HUES64 (cell line): ENCODE measurements around the gene SH3RF3.

Source experiments
- H3K27ac ChIP-seq: 2 replicates; pipeline ENCODE4 v1.7.0; 2013; ENCODE audit warnings: low read depth, low read length, inconsistent platforms
- H3K27me3 ChIP-seq: 2 replicates; pipeline ENCODE4 v1.6.1; 2013; ENCODE audit warnings: mild to moderate bottlenecking, low read length; ENCODE audit not compliant: insufficient read depth
- H3K36me3 ChIP-seq: 2 replicates; pipeline ENCODE4 v1.6.1; 2013; ENCODE audit warnings: mild to moderate bottlenecking, low read length; ENCODE audit not compliant: insufficient read depth
- H3K4me1 ChIP-seq: 2 replicates; pipeline ENCODE4 v1.6.1; 2013; ENCODE audit warnings: mild to moderate bottlenecking, low read length, moderate library complexity; ENCODE audit not compliant: insufficient read depth
- H3K4me3 ChIP-seq: 2 replicates; pipeline ENCODE4 v1.5.1; 2013; ENCODE audit warnings: mild to moderate bottlenecking, low read length, moderate library complexity
- H3K9ac ChIP-seq: 2 replicates; pipeline ENCODE4 v1.6.1; 2013; ENCODE audit warnings: mild to moderate bottlenecking, low read depth, low read length
- H3K9me3 ChIP-seq: 2 replicates; pipeline ENCODE4 v1.6.1; 2013; ENCODE audit warnings: low read depth, low read length; ENCODE audit not compliant: insufficient read depth
- WGBS: fragments of 150-250, 120-280 bp; methylation state at CpG from one replicate; pipeline ENCODE4 v1.1.7; 2013; ENCODE audit warnings: missing lambda C conversion rate; 5-methylcytosine and 5-hydroxymethylcytosine counted together

SH3RF3 gene

GRCh38 chr2:109487871-109488655 is 359.1 kb downstream of the SH3RF3 start:
- Histone ChIP-seq H3K36me3 (no peaks in the 10 kb centered on the region), H3K27ac (no peak overlapping the region), H3K9ac (no peak overlapping the region), H3K4me1 (no peaks in the 10 kb centered on the region), H3K4me3 (no peak overlapping the region), H3K9me3 (no peaks in the 10 kb centered on the region), H3K27me3 (no peaks in the 10 kb centered on the region)
- WGBS, result 93% methylated on average over 14 of the region's 14 CpGs

DNA sequence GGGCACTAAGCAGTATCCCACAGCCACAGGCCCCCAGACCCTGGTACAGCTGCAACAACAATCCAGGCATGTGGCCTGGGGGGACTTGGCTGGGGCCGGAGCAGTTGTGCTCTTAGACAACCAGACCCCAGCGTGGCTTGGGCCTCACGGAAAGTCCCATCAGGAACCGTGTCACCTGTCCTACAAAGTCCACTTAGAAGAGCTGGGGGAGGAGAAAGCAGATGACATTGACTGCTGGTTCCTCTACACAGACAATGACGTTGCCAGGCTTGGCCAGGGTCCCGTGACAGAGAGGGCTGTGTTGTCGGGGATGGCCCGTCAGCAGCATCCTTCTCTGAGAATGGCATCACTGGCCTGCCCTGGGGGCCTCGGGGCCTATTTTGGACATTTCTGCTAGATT is 360.3 kb downstream of the SH3RF3 start:
- H3K36me3 ChIP-seq, result no peaks in the 10 kb centered on the region
- H3K9me3 ChIP-seq, result no peaks in the 10 kb centered on the region
- WGBS, result 95% methylated on average over 8 of the region's 9 CpGs
- no peaks in the 10 kb centered on the region for H3K4me1 ChIP-seq
- no peak overlapping the region for H3K27ac ChIP-seq
- no peaks in the 10 kb centered on the region for H3K27me3 ChIP-seq
- H3K9ac ChIP-seq, result no peak overlapping the region
- no peak overlapping the region for H3K4me3 ChIP-seq

DNA sequence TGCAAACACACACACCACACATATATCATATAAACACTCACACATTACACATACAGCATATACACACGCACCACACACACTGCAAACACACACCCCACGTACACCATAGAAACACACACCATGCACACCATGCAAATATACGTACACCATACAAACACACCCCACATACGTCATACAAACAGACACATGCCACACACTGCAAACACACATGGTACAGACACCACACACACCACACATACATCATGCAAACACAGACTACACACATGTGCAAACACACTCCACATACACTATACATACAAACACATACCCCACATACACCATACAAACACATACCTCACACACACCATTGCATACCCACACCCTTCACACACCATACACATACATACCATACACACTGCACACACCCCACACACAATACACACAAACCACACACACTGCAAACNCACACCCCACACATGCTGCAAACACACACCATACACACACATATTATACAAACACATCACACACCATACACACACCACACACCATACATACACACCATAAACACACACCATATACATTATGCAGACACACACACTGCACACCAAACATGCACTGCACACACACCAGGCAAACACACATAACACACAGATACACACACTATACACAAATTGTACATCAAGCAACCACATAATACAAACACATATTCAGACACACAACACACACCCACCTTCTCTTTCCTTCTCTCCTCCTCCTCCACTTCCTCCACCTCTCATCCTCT is 364.4 kb downstream of the SH3RF3 start:
- Histone ChIP-seq H3K9me3 (peaks cover 4% of the 10 kb centered on the region; the same call in 1 of the 2 replicates), H3K4me3 (no peak overlapping the region), H3K4me1 (no peaks in the 10 kb centered on the region), H3K27ac (no peak overlapping the region), H3K36me3 (no peaks in the 10 kb centered on the region), H3K27me3 (no peaks in the 10 kb centered on the region), H3K9ac (no peak overlapping the region)
- WGBS, result 94% methylated on average over 4 of the region's 4 CpGs

- peaks cover 4% of the 10 kb centered on the region; the same call in 1 of the 2 replicates for H3K9me3 ChIP-seq
- H3K4me1 ChIP-seq, result no peaks in the 10 kb centered on the region
- H3K27me3 ChIP-seq, result no peaks in the 10 kb centered on the region
- 86% methylated on average over 3 of the region's 3 CpGs for WGBS
- H3K27ac ChIP-seq, result no peak overlapping the region
- H3K4me3 ChIP-seq, result no peak overlapping the region
- no peaks in the 10 kb centered on the region for H3K36me3 ChIP-seq
- no peak overlapping the region for H3K9ac ChIP-seq
Observed at GRCh38 chr2:109494351-109494750, 365.3 kb downstream of the SH3RF3 start.

DNA sequence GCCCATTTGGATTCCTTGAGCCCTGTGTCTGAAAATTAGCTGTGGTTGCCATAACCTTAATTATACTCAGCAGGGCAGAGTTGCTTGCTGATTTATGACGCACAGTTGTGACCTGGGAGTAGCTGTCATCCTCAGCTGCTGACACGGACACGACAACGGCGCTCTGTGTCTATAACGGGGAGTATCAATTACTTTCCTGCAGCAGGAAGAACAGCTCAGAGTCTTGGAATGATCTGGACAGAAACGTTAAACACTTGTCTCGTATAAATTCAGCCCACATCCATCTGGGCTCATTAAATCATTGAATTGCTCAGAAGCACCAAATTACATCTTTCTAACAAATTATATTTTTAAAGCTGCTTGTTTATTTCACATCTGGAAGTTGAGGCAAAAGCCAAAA is 368.5 kb downstream of the SH3RF3 start:
- Histone ChIP-seq H3K4me3 (no peak overlapping the region), H3K27me3 (no peaks in the 10 kb centered on the region), H3K4me1 (no peaks in the 10 kb centered on the region), H3K27ac (no peak overlapping the region), H3K9ac (no peak overlapping the region), H3K36me3 (no peaks in the 10 kb centered on the region), H3K9me3 (peaks cover 4% of the 10 kb centered on the region; the same call in 1 of the 2 replicates)
- 94% methylated on average over 8 of the region's 8 CpGs for WGBS

- H3K36me3 ChIP-seq, result no peaks in the 10 kb centered on the region
Observed at GRCh38 chr2:109497911-109498870, 369.2 kb downstream of the SH3RF3 start.

GRCh38 chr2:109498906-109499305 is 369.9 kb downstream of the SH3RF3 start:
- Histone ChIP-seq H3K4me3 (no peak overlapping the region), H3K27me3 (no peaks in the 10 kb centered on the region), H3K9me3 (peaks cover 4% of the 10 kb centered on the region; the same call in 1 of the 2 replicates), H3K27ac (no peak overlapping the region), H3K9ac (no peak overlapping the region), H3K4me1 (no peaks in the 10 kb centered on the region), H3K36me3 (no peaks in the 10 kb centered on the region)
- WGBS, result 94% methylated on average over 15 of the region's 15 CpGs

More at GRCh38 chr2:109497911-109498870, 369.2 kb downstream of the SH3RF3 start:
- Histone ChIP-seq H3K4me1 (no peaks in the 10 kb centered on the region), H3K4me3 (no peak overlapping the region), H3K27me3 (no peaks in the 10 kb centered on the region), H3K27ac (no peak overlapping the region), H3K9ac (no peak overlapping the region), H3K9me3 (peaks cover 4% of the 10 kb centered on the region; the same call in 1 of the 2 replicates)
- WGBS, result 93% methylated on average over 19 of the region's 19 CpGs

DNA sequence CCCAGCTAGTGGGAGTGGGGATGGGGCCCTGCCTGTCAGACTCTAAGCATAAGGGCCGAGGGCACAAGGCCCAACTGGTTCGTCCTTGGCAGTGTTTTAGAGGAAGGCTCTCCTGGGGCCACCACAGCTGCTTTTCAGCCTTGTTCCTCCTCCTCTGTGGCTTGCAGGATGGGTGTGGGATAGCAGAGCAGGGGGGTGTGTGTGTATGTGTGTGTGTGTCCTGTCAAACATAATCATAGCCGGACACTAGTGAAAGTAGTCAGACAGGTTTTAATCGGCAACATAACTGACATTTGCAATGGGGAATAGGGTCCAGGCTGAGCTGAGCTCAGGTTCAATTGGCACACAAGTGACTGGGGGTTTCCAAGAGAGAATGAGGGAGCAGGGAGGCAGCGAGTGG is 370.6 kb downstream of the SH3RF3 start:
- Histone ChIP-seq H3K9ac (no peak overlapping the region), H3K4me3 (no peak overlapping the region), H3K4me1 (no peaks in the 10 kb centered on the region), H3K9me3 (peaks cover 4% of the 10 kb centered on the region; the same call in 1 of the 2 replicates), H3K27me3 (no peaks in the 10 kb centered on the region), H3K36me3 (no peaks in the 10 kb centered on the region), H3K27ac (no peak overlapping the region)
- WGBS, result 93% methylated on average over 5 of the region's 5 CpGs

DNA sequence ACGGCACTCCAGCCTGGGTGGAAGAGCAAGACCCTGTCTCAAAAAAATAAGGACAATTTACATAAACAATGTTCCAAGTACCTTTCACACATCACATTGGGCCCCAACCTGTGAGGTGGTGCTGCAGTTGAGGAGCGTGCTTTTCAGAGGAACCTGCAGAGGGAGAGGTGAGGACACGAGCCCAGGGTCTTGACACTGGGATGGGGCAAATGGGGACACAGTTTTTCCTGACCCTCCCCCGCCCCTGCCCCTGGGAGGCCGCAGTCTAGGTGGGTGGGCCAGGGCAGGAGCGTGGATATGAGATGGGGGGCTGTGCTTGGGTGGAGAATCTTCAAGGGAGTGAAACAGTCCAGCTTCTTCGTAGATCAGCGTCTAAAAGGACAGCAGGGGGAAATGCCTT is 371.9 kb downstream of the SH3RF3 start:
- H3K27me3 ChIP-seq, result no peaks in the 10 kb centered on the region

DNA sequence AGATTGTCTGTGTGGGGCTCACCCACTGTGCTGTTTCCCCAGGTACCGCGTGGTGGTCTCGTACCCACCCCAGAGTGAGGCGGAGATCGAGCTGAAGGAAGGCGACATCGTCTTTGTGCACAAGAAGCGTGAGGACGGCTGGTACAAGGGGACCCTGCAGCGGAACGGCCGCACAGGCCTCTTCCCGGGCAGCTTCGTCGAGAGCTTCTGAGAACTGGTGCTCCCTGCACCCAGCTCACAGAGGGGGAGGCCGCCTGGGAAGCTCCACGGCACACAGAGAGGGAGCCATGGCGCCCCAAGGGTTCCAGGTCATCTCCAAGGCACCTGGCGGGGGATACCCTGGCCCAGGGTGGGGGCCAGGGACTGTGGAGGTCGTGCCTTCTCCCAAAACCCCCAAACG is 372.5 kb downstream of the SH3RF3 start:
- H3K4me3 ChIP-seq, result no peak overlapping the region
- 93% methylated on average over 21 of the region's 21 CpGs for WGBS
- no peaks in the 10 kb centered on the region for H3K9me3 ChIP-seq
- H3K9ac ChIP-seq, result no peak overlapping the region
- H3K27me3 ChIP-seq, result no peaks in the 10 kb centered on the region
- no peaks in the 10 kb centered on the region for H3K36me3 ChIP-seq
- no peak overlapping the region for H3K27ac ChIP-seq
- no peaks in the 10 kb centered on the region for H3K4me1 ChIP-seq

More for the DNA sequence above, 371.9 kb downstream of the SH3RF3 start:
- Histone ChIP-seq H3K4me3 (no peak overlapping the region), H3K4me1 (no peaks in the 10 kb centered on the region), H3K9ac (no peak overlapping the region), H3K9me3 (peaks cover 3% of the 10 kb centered on the region; the same call in 1 of the 2 replicates), H3K27ac (no peak overlapping the region), H3K36me3 (no peaks in the 10 kb centered on the region)
- WGBS, result 89% methylated on average over 8 of the region's 8 CpGs
